KG1 (cell line): Measurements from ENCODE around the gene PRR15L.
"Not testable (repeated sequence)": the region's sequence is repeated elsewhere in the genome, so short reads cannot be mapped to it uniquely, and the experiment has no call there.

Experiments used
- DNase-seq: peaks from one replicate; lab custom pipeline; 2025; lab: John Stamatoyannopoulos, UW

The PRR15L gene, protein sequence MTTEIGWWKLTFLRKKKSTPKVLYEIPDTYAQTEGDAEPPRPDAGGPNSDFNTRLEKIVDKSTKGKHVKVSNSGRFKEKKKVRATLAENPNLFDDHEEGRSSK

DNA sequence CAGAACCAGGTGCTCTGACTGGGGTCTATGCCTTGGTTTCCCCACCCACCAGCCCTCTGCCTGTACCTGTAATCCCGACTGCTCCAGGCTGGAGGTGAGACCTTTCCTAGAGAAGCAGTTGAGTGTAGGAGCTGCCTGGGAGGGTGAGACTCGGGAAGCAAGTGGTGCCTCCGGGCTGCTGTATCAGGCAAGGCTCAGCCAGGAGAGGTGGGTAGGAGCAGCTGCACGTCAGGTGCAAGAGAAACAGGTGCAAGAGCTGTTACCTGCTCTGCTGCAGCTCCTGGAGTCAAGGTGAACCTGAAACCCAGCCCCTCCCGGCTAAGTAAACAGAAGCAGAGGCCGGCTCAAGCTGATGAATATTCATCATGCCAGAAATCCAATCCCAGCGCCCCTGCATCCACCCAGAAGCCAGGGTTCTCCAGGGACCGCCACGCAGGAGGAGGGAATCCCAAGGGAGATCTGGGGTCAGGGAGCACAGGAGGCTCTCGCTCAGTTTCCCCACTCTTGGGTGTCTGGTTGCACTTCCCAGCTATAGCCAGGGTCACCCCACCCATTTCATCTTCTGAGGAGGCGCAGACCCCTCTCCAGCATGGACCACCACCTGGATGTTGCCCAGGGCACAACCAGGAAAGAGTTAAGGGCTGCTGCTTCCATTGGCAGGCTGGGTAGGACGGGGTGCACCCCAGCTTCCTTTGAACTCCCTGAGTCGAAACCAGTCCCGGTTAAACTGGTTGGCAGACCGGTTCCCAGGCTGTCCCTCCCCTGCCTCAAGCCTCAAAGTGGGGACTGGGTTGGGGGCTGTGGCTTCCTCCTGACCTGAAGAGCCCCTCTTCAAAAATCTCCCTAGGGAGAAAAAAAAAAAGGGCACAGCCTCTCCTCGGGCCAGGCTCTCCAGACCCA is at the start of gene PRR15L:
TSS of gene PRR15L (minus strand) at position 293 of the 900 bp plus-strand sequence. CDS start 4,649 bp downstream, outside the sequence.
- DNase-seq, result no peak

DNA sequence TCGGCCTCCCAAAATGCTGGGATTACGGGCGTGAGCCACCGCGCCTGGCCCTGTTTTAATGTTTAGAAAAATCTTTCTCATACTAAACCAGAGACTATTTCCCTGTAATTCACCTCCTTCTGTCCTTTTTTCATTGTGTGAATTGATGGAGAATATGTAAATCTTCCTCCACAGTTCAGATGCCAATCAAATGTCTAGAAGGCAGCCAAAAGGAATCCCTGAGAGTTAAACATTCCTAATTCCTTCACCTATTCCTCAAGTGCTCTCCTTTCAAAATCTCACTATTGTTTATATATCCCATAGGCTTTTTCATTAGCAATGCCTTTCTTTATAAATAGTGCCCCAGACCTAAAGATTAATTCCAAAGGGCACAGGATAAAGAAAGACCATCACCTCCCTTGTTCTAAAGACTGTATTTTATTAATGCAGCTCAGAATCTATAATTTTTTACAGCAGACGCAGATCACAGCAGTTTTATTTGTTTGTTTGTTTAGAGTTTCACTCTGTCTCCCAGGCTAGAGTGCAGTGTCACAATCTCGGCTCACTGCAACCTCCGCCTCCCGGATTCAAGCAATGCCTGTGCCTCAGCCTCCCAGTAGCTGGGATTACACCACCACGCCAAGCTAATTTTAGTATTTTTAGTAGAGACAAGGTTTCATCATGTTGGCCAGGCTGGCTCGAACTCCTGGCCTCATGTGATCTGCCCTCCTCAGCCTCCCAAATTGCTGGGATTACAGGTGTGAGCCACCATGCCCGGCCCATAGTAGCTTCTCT is 49.4 kb upstream of the PRR15L start:
- DNase-seq, result no peak

DNA sequence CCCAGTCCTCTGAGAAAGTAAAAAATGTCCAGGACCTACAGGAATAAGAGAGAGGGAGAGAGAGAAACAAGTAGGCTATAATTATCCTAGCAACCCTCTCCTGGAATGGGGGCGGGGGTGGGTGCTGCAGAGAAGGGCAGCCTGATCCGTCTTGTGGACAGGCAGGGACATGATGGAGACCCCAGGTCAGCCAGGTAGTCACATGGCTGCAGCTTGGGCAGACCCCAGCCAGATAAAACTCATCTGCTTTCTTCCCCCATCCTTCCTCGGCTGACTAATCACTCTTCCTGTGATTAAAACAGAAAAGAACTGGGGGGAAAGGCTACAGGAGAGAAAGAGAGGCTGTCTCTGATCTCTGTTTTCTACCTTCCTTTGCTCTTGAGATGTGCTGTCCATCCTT is 47.3 kb upstream of the PRR15L start:
- no peak for DNase-seq

DNA sequence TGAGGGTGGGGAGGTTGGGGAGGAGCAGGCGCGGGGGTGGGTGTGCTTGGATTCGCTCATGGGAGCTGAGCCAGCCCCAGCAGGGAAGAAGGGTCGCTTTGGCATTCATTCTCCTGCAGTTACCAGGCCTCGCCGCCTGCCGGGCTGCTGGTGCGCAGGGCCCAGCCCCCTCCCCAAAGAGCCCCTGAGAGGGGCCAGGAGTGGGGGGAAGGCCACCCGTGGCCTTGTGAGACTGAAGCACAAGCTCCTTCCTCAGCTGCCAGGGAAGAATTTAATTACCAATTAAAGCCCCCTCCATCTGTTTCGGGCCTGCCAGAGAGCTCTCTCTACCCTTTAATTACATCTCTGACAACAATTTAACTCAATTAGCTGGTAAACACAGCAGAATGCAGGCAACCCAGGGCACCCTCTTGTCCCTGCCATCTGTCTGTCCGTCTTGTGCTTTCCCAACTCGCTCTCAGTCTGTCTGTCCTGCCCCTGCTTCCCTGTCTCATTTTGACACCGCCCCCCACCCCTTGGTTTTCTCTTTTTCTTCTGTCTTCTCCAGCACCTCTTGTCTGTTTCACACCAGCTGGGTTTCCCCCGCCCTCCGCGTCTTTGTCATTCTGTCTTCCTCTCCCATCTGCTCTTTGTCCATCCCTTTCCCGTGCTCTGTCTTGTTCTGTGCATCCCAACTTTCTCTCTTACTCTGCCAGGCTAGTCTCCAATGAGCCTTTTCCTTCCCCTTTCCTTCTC is 45.9 kb upstream of the PRR15L start:
- no peak for DNase-seq

DNA sequence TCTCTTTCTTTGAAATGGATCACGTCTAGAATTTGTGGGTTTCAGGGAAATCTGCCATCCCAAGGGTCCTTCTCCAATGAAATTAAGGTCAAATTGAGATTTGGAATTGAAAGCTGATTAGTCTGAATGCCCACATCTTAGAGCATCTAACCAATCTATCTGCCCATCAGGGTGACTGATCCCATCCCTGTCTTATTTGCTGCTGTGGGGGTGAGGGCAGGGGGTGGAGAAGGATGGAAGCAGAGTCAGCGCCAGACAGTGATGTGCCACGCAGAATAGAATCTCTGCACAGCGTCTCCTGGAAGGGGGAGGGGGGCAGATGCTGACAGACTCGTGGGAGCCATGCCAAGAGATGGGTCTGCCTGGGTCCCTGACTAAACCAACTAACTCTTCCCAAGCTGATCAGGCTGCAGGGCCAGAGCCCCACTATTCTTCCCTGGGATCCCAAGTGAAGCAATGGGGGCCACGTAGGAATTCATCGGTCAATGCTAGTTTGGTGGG is 45.3 kb upstream of the PRR15L start:
- DNase-seq, result no peak

DNA sequence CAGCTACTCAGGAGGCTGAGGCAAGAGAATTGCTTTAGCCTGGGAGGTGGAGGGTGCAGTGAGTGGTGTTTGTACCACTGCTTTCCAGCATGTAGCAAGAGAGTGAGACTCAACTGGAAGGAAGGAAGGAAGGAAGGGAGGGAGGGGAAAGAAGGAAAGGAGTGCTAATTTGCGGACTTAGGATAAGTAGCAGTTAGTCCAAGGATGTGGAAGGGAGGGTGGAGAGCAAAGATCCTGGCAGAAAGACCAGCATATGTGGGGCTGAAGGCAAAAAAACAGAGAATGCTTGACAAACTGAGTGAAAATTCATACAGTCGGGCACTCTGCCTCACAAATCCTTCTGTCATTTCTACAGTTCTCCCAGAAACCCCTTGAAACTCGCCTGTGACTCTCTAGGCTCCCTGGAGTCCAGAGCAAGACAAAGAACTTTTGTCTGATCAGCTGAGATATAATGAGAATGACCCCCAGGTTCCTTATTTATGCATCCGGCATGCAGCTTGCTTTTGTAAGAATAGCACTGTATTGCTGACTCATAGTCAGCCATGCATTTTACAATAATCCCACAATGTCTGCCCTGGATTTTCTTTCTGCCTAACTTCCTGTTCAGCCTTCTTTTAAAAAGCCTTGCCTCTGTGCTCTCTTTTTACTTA is 44.7 kb upstream of the PRR15L start:
- DNase-seq, result no peak

DNA sequence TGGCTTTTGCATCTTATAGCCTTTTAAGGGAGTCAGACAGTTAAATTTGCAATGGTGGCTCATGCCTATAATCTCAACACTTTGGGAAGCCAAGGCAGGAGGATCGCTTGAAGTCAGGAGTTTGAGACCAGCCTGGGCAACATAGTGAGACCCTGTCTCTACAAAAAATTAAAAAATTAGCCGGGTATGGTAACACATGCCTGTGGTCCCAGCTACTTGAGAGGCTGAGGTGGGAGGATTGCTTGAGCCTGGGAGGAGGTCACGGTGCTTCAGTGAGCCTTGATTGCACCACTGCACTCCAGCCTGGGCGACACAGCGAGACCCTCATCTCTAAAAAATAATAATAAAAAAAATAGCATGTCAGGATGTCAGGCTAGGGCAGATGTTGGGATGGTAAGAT is 44.0 kb upstream of the PRR15L start:
- DNase-seq, result not testable (repeated sequence)

DNA sequence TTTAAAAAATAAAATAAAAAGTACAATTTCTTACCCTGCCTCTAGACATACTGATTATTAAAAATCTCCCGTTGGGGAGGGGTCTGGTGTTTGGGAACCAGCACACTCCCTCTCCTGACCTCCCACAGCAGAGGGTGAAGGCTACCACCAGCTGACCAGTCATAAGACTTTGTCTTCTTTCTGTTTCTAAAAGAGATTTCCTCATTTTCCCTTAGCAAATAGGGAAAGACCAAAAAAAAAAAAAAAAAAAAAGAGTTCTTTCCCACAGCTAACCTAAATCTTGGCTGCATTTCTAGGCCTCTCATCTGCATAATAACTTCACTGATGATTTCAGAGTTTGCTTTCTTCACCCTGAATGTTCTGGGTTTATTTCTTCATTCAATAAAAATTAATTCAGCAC is 43.5 kb upstream of the PRR15L start:
- no peak for DNase-seq

DNA sequence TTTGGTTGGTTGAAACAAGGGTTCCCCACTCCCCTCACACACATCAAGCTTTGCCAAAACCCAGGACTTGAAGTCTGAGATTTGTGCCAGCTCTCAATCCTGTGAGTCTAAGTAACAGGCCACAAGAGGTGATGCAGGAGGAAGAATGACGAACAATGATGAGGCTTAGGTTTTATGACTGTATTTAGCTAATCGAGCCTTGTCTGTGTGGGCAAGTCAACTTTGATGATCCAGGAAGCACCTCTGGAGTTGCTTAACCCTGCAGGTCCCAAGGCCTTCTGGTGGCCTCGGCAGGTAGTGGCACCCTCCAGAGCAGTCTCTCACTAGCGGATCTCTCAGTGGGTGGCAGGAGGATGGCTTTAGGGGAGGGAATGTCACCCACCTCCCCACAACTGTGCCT is 41.9 kb upstream of the PRR15L start:
- DNase-seq, result no peak

DNA sequence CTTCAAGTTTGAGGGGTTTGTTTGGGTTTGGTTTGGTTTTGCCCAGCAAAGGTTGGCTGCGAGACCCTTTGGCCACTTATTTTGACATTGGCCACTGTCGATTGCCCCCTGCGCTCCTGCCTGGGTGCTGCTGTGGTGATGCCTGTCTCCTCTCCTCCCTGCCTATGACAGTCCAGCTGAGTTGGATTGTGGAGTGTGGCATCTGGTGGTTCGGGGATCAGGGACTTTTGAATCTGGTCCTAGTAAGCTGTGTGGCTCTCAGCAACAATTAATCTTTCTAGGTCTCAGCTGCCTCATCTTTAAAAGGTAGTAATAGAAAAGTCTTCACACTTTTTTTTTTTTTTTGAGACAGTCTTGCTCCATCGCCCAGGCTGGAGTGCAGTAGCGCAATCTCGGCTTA is 40.4 kb upstream of the PRR15L start:
- no peak for DNase-seq

DNA sequence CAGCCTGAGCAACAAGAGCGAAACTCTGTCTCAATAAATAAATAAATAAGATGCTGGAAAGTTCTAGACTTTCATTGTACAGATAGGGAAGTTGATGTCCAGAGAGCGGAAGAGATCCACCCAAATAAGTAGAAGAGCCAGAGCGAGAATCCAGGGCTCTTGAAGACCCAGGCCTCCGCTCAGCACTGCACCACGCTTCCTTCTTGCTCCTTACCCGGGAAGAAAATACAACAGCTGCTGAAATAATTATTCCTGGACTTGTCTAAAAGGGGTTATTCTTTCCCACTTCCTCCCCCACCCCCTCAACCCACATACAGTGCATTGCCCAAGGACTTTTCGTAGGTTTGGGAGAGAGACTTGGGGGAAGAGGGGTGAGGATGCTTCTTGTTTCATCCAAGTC is 39.9 kb upstream of the PRR15L start:
- DNase-seq, result no peak

DNA sequence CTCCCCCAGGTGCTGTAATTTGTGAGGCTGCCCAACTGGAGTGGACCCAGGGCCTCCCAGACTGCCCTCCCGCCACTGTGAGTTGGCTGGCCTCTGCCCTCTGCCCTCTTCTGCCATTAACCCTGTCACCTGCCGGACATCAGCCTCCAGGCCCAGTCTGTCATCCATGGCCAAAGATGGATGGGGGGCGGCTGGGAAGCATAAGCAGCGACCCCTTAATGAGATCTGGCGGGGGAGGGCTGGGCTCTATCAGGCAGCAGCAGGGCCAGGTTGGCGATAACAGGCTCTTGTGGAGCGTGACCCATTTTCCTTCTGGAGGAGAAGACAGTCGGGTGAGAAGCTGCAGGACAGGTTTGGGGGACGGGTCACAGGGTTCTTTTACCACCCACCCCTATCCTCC is 38.5 kb upstream of the PRR15L start:
- no peak for DNase-seq

DNA sequence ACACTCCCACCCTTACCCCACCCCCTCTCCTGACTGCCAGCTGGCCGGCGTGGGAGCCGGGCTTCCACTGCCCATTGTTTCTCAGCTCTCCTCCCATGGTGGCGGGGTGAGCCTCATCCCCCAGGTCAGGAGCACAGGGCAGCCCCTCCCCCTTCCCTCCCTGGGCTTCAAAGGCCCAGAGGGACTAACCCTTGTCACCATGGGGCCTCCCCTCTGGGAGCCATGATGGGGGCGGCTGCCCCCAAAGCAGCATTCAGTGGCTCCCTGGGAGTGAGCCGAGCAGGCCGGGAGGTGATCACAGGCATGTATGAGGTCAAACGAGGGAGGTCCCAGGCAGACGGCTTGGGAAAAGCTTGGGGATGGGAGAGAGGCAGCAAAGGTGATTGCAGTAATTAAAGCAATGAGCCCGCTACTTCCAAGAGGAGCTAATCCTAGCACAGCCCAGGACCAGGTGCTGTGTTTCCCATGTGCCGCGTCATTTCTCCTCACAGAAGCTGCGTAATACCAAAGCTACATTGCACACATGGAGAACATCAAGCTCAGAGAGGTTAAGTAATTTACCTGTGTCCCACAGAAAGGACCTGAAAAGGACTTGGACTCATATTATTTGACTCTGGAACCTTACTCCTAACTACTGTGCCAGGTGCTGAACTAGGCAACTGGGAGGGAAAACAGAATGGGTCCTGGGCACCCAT is 37.7 kb upstream of the PRR15L start:
- DNase-seq, result no peak

DNA sequence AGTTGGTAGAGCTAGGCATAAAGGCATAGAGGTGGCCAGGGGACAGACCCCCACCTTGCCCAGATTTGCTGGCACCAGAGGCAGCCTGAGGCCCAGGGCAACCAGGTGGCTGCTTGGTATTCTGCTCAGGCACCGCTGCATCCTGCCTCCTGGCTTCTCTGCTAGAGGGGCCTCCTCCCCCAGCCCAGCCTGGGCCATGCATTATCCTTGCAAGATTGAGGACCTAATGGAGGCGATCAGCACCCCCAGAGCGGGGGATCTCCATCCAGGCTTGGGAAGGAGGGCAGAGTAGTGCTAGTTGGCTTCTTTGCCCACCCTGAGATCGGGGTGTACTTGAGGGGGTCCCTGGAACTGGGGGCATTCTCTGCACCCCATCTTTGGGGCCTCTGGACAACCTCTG is 37.0 kb upstream of the PRR15L start:
- no peak for DNase-seq

DNA sequence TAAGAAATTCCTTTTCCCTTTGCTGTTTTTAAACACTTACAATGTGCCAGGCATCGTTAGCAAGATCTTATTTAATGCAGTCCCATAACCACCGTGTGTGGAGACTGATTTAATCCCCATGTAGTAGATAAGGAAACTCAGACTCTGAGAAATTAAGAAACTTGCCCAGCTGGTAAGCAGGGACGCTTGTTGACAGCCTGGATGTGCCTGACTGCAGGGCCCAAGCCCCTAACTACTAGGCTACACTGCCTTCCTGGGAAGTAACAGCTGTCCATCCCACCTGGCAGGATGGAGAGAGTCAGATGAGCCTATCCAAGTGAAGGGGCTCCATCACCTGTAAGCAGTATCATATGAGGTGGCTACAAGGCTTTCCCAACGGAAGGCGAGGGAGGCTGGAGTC is 36.3 kb upstream of the PRR15L start:
- DNase-seq, result no peak

DNA sequence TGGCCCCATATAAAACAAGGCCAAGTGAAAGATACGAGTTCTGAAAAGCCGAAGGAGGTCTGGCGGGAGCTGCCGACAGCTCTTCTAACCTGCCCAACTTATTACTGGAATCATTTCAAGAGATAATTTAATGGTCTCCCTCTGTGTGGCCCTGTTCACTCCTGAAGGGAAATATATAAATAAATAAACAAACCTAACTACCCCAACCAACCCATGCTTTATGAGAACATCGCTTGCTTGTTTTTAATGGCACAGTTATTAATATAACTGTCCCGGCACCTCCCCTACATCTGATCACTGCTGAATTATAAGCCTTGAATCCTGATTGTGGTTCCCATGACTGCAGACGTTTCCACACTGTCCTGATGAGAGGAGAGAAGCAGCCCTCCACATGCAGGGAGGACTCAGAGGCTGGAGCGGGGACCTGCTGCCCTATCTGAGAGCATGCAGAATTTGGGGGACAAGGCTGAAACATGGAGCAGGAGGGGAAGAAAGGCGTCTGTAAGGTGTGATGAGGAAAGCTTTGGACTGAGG is 35.4 kb upstream of the PRR15L start:
- DNase-seq, result no peak

DNA sequence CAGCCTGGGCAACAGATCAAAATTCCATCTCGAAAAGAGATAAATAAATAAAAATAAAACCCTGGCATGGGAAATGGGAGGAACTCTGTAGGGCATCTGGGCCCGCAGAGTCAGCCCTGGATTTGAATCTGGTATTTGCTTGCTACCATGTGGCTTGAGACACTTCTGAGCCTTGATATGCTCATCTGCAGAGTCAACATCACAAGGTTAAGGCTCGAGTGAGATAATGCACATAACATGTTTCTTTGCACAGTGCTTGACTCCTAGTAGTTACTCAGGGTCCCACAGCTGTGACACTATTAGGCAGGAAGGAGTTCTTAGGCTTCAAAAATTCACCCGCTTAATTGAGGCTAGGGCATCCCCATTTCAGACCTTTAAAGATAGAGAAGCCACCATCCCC is 34.5 kb upstream of the PRR15L start:
- no peak for DNase-seq

DNA sequence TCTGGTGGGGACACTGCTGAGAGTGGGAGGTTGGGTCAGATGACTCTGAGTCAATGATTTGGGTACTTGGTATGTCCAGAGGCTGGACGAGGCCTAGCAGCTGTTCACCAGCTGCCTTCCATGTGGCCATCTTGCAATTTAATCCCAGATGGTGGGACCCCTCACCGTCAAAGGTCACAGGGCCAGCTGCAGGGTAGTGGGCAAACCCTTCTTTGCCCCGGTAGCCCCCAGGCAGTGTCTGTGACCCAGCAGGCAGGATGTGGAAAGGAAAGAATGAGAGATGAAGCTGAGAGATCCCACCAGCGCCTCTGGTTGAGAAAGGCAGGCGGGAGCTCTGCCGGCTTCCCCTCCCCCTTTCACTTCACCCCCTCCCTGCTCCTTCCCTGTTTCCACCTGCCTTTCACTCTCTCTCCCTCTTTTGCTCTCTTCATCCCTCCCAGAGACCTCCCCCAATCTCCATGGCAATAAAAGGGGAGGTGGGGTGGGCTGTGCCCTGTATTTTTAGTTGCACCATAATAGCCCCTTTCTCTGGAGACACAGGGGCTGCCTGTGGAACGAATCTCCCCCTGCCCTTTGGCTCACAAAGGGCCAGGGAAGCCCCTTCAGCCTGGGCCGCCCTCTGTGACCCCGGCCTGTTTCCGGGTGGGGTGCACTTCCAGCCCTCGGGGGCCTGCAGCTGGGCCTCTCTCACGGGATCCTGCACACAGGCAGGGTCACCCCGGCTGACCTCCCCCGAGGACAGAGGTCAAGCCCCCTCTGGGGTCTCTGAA is 33.5 kb upstream of the PRR15L start:
- DNase-seq, result no peak

DNA sequence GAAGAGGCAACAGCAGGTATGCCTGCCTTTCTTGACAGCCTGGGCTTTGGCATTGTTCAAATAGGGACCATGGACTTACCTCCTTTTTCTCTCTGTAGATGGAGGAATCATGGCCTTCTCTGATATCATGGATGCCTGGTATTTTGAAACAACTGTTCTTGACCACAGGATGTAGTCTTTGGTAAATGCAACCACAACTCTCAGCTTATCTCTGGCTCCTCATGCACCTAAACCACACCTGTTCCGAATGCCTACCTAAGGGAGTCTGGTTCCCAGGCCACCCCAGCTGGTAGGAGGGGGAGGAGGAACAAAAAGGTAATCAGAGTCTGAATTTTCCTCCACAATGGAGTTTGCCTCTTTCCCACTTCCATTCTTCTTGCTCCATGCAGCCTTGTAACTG is 32.0 kb upstream of the PRR15L start:
- DNase-seq, result no peak

DNA sequence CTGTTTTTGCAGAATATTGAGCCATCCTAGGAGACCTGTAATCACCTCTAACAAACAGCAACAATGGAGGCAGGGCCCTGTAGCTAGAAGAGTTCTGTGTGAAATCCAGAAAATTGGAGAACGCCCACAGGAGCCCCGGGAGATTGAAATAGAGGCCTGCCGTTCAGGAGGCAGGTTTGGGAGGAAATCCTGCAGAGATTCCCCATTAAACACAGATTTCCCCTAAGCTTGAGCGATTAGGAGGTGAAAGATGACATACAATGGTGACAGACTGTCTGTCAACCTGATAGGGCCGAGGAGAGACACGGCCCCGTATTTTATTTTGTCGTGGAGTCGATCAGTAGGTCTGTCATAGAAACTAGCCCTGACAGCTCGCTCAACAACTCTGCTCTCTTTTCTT is 31.5 kb upstream of the PRR15L start:
- no peak for DNase-seq
